ENCODE results near the gene EGFL6. TPM values are rescaled to one million over a fixed set of nuclear protein-coding genes. Genes with fewer than 3 reads are reported as not detected.
"Not testable (repeated sequence)": the region's sequence is repeated elsewhere in the genome, so short reads cannot be mapped to it uniquely, and the experiment has no call there.

Gene EGFL6
- total RNA-seq, 2 donors from 2014 or later: not detected

GRCh38 chrX:13647709-13648212 lies 78.4 kb downstream of the EGFL6 start:
- Histone ChIP-seq H3K36me3 (replicated peaks in 1 of 2; ENCODE audit: insufficient read depth in 1 of 2, low read depth in 2 of 2) (no peaks in the 10 kb centered on the region), H3K4me3 (no peak overlapping the region), H3K9me3 (no peaks in the 10 kb centered on the region), H3K4me1 (peaks cover 6% of the 10 kb centered on the region), H3K27me3 (no peaks in the 10 kb centered on the region), H3K27ac (peak overlapping the region in 2 of 4 donors; percentile 25 to 45)
- WGBS, 2 donors: 11 to 26% methylated on average over 8 of the region's 8 CpGs
- DNase-seq (peak; percentile 34 to 69 (median 60)), ATAC-seq (peak; percentile 61)
- TF ChIP-seq POLR2A (IDR thresholded peaks at IDR 0.05): no peak
- TF ChIP-seq CTCF (IDR thresholded peaks at IDR 0.05): no peak
- intact Hi-C loops (cut with DNase I): loop anchor here (5.0 kb wide), 1 partner anchor 140 kb away; no protein-coding TSS in a partner anchor

- not testable (repeated sequence) for H3K27me3 ChIP-seq; H3K4me3 ChIP-seq; H3K9me3 ChIP-seq; H3K4me1 ChIP-seq; ATAC-seq; H3K36me3 ChIP-seq (replicated peaks in 1 of 2; ENCODE audit: insufficient read depth in 1 of 2, low read depth in 2 of 2); DNase-seq
- intact Hi-C loops (cut with DNase I): loop anchor here (5.0 kb wide), 1 partner anchor 141 kb away; no protein-coding TSS in a partner anchor
- peak overlapping the region in 1 of 4 donors; percentile 25 for H3K27ac ChIP-seq
- 89 to 90% methylated on average over 2 of the region's 2 CpGs for WGBS, 2 donors
Measured at GRCh38 chrX:13648336-13648735, 78.9 kb downstream of the EGFL6 start.

GRCh38 chrX:13649838-13650237 lies 80.4 kb downstream of the EGFL6 start:
- Histone ChIP-seq H3K27me3 (no peaks in the 10 kb centered on the region), H3K4me1 (peaks cover 6% of the 10 kb centered on the region), H3K27ac (no peak overlapping the region), H3K9me3 (no peaks in the 10 kb centered on the region), H3K36me3 (replicated peaks in 1 of 2; ENCODE audit: insufficient read depth in 1 of 2, low read depth in 2 of 2) (no peaks in the 10 kb centered on the region), H3K4me3 (no peak overlapping the region)
- WGBS, 2 donors: 48 to 62% methylated on average over 4 to 5 of the region's 5 CpGs
- no peak for DNase-seq
- ATAC-seq: no peak
- TF ChIP-seq POLR2A (IDR thresholded peaks at IDR 0.05): no peak
- TF ChIP-seq CTCF (IDR thresholded peaks at IDR 0.05): no peak
- intact Hi-C loops (cut with DNase I): loop anchor here (5.0 kb wide), 1 partner anchor 143 kb away; no protein-coding TSS in a partner anchor

DNA sequence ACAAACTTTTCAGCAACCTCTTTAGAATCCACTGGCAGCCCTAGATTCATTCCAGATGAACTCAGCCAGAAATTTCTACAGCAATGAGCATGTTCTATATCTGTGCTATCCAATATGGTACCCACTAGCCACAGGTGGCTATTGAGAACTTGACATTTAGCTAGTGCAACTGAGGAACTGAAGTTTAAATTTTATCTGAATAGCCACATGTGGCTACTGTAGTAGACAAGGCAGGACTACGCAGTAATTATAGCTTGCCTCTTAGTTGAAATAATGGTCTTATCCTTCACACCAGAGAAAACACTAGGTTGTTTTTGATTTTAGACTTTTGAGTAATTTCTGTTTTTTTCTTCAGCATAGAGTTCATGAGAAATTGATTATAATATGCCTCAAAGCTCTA lies 80.9 kb downstream of the EGFL6 start:
- DNase-seq (no peak), ATAC-seq (no peak)
- TF ChIP-seq CTCF (IDR thresholded peaks at IDR 0.05): no peak
- no peak for TF ChIP-seq POLR2A (IDR thresholded peaks at IDR 0.05)
- peaks cover 6% of the 10 kb centered on the region for H3K4me1 ChIP-seq
- no peaks in the 10 kb centered on the region for H3K9me3 ChIP-seq
- intact Hi-C loops (cut with DNase I): no loop called here
- H3K27ac ChIP-seq: no peak overlapping the region
- H3K36me3 ChIP-seq (replicated peaks in 1 of 2; ENCODE audit: insufficient read depth in 1 of 2, low read depth in 2 of 2): no peaks in the 10 kb centered on the region
- no peak overlapping the region for H3K4me3 ChIP-seq
- WGBS, 2 donors: 100% methylated on average over 1 of the region's 1 CpG
- H3K27me3 ChIP-seq: no peaks in the 10 kb centered on the region

DNA sequence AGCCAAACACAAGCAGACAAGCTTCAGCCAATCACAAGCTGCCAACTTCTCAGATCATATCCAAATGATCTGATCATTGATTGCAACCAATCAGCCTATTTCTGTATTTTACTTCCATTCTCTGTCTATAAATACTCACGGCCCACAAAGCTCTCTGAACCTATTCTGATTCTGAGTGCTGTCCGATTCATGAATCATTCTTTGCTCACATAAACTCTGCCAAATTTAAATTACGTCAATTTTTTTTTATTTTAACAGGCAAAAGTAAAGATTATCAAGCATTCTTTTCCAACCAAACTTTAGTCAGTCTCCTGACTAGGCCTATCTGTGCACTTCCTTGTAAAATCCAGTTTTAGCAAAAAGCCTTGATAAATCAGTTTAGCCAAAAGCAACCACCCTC lies 81.7 kb downstream of the EGFL6 start:
- Histone ChIP-seq H3K27me3 (no peaks in the 10 kb centered on the region), H3K9me3 (no peaks in the 10 kb centered on the region), H3K36me3 (replicated peaks in 1 of 2; ENCODE audit: insufficient read depth in 1 of 2, low read depth in 2 of 2) (no peaks in the 10 kb centered on the region), H3K4me3 (no peak overlapping the region), H3K27ac (no peak overlapping the region), H3K4me1 (peaks cover 6% of the 10 kb centered on the region)
- ATAC-seq: no peak
- intact Hi-C loops (cut with DNase I): no loop called here
- TF ChIP-seq CTCF (IDR thresholded peaks at IDR 0.05): no peak
- no peak for TF ChIP-seq POLR2A (IDR thresholded peaks at IDR 0.05)
- DNase-seq: no peak
- 48 to 54% methylated on average over 3 of the region's 3 CpGs for whole genome bisulfite sequencing, 2 donors

Measured in body of pancreas (tissue), 4 donors.